ENCODE data around the gene MMP19.

Gene MMP19

DNA sequence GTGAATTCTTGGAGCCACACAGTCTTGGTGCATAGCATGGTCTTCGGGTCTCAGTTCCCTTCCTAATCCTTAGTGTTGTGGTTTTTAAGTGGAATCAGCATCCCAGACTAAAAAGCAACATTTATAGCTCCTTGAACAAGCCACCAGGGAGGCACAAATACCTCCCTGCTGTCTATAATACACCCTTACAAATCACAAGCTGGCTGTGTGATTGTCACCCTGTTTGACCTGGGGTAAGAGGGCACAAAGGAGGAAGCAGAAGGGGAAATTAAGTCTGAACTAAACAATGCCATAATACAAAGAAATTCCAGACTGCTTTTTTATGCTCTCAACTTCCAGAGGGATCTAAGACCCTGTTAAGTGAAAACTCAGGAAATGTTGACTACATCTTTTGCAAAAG lies 7.7 kb upstream of the MMP19 start:
- no peak for DNase-seq (ENCODE audit: extremely low spot score)
- ChIA-PET POLR2A (no interaction called here), CTCF (interaction anchor here (1.1 kb wide), 1 partner anchor 90 kb away, joined by 3 read pairs; no protein-coding TSS in a partner anchor)
- TF ChIP-seq, protein P1, sequence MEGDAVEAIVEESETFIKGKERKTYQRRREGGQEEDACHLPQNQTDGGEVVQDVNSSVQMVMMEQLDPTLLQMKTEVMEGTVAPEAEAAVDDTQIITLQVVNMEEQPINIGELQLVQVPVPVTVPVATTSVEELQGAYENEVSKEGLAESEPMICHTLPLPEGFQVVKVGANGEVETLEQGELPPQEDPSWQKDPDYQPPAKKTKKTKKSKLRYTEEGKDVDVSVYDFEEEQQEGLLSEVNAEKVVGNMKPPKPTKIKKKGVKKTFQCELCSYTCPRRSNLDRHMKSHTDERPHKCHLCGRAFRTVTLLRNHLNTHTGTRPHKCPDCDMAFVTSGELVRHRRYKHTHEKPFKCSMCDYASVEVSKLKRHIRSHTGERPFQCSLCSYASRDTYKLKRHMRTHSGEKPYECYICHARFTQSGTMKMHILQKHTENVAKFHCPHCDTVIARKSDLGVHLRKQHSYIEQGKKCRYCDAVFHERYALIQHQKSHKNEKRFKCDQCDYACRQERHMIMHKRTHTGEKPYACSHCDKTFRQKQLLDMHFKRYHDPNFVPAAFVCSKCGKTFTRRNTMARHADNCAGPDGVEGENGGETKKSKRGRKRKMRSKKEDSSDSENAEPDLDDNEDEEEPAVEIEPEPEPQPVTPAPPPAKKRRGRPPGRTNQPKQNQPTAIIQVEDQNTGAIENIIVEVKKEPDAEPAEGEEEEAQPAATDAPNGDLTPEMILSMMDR (IDR thresholded peaks at IDR 0.05; ENCODE audit: control extremely low read depth, extremely low read depth, low read depth, missing control alignments), result no peak

DNA sequence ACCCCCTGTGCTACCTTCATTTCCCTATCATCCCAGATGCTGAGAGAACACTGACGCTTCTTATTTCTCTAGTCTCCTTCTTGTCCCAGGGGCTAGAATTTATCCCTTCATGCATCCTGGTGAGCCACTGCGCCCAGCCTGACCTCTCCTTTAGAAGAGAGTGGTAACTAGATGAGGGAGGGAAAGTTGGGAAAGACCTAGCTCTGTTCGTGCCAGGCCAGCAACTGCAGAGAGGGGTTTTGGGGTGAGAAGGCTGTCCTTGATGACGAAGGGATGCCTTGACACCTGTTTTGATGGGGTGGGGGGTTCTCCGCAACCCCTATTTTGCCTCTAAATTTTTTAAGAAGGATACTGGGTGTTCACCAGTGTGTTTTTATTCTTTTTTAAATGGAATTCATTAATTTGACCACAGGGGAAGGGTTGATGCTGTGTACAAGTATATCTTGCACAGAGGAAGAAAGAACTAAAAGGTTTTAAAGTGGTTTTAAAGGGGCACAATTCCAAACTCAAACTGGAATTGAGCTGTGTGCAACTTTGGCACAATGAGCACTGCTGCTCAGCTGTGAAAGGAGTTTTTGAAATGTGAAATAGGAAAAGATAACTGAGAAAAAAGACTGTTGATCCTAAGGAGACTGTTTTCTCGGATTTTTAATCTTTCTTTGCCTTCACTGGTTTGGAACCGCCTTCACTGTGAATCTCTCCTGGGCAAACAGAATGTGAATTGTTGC lies 7.0 kb upstream of the MMP19 start:
- TF ChIP-seq, protein P1 (IDR thresholded peaks at IDR 0.05; ENCODE audit: control extremely low read depth, extremely low read depth, low read depth, missing control alignments), result no peak
- POLR2A ChIA-PET, result interaction anchor here (0.6 kb wide), 1 partner anchor 196 kb away, joined by 6 read pairs; no protein-coding TSS in a partner anchor
- CTCF ChIA-PET, result interaction anchor here (1.1 to 1.2 kb wide), 2 partner anchors 10 to 90 kb away, joined by 3 read pairs; no protein-coding TSS in a partner anchor
- no peak for DNase-seq (ENCODE audit: extremely low spot score)

DNA sequence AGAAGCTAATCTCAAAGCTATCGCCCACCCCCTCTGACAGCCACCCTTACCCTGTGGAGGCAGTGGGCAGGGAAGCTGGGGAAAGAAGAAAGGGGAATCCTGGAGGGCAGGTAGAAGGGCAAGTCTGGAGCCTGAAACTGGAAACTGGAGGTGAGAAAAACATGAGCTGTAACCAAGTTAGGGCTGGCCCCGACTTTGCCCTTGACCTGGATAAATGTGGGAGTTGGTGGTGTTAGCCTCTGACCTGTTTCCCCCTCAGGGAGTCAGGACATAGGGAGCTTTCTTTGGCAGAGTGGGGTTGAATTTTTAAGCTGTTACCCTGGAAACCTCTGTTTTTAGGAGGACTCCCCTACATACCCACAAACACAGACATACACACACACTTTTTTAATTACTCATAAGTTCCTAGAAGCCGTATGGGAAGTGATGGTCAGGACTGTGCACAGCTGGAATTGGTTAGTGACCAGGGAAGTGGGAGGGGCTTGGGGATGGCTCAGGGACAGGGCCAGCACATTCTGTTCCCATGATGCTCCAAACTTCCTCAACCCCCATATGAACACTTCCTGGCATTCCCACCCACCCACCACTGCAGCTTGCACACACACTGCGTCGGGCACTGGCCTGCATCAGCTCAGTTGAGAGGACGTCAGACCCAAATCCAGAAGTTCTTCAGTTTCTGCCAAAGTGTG lies 5.0 kb upstream of the MMP19 start:
- POLR2A ChIA-PET, result interaction anchor here (0.5 kb wide), 1 partner anchor 159 kb away, joined by 6 read pairs; no protein-coding TSS in a partner anchor
- TF ChIP-seq, protein P1 (IDR thresholded peaks at IDR 0.05; ENCODE audit: control extremely low read depth, extremely low read depth, low read depth, missing control alignments), result no peak
- CTCF ChIA-PET, result interaction anchor here (0.9 to 2.3 kb wide), 5 partner anchors 11 to 109 kb away, joined by 3 to 8 read pairs (median 4); no protein-coding TSS in a partner anchor
- no peak for DNase-seq (ENCODE audit: extremely low spot score)

DNA sequence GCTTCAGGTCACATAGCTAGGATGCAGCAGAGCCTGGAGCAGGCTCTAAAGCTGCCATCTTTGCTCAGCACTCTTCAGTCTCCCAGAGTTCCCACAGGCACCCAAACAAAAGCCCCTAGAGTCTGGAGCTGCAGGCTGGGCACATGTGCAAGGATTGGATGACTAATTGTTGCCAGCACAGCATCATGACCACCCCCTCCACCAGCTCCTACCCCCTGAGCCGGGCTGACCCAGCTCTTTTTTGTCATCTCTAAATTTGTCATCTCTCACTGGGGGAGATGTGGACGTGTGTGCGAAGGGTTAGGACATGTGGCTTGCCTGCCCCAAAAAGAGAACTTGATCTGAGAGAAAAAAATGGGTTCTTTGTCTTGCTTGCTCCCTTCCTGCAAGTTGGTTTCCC lies 4.3 kb upstream of the MMP19 start:
- POLR2A ChIA-PET, result no interaction called here
- TF ChIP-seq, protein P1 (IDR thresholded peaks at IDR 0.05; ENCODE audit: control extremely low read depth, extremely low read depth, low read depth, missing control alignments), result no peak
- no peak for DNase-seq (ENCODE audit: extremely low spot score)
- CTCF ChIA-PET, result interaction anchor here (0.7 to 2.3 kb wide), 6 partner anchors 10 to 109 kb away, joined by 3 to 8 read pairs (median 4); no protein-coding TSS in a partner anchor

DNA sequence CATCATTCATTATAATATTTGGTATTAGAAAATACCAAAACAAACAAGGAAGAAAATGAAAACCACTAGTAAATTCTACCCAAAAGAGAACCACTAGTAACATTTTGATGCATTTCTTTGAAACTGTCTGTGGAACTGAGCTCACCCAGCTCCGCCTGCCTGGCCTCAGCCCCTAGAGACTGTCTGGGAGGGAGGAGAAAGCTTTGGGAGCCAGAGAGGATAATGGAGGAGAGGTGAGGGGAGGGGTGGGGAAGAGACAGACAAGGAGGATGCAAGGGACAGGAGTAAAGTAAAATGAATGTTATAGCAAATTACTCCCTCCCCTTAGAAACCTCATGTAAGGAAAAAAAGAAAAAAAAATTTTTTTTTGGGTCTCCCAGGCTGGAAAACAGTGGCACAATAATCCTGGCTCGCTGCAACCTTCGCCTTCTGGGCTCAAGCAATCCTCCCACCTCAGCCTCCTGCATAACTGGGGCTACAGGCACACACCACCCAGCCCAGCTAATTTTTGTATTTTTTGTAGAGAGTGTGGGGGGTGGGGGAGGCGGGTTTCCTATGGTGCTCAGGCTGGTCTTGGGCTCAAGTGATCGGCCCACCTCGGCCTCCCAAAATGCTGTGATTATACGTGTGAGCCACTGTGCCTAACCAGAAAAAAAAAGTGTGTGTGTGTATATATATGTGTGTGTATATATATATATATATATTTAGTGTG lies 3.2 kb upstream of the MMP19 start:
- POLR2A ChIA-PET, result no interaction called here
- CTCF ChIA-PET, result interaction anchor here (2.3 kb wide), 1 partner anchor 14 kb away, joined by 6 read pairs; no protein-coding TSS in a partner anchor
- DNase-seq (ENCODE audit: extremely low spot score), result no peak
- TF ChIP-seq, protein P1 (IDR thresholded peaks at IDR 0.05; ENCODE audit: control extremely low read depth, extremely low read depth, low read depth, missing control alignments), result no peak

DNA sequence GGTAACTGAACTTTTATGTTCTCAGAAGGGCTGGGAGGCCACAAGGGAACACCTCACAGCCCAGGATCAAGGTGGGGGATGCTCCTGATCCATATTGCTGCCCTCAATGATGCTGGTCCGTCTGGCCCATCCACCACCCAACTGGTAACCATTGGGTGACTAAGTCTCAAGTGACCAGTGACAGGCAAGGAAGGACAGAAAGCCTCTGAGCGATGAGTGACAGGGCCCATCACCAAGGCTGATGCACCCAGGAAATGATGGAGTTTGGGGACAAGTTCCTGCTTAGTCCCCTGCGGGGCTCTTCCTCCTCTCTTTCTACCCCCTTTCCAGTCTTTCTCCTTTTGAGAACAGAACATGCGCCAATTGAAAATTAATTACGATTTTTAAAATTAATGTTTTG lies 2.6 kb upstream of the MMP19 start:
- CTCF ChIA-PET, result no interaction called here
- no peak for DNase-seq (ENCODE audit: extremely low spot score)
- TF ChIP-seq, protein P1 (IDR thresholded peaks at IDR 0.05; ENCODE audit: control extremely low read depth, extremely low read depth, low read depth, missing control alignments), result no peak
- POLR2A ChIA-PET, result no interaction called here

Measured in GM10248 (cell line).